PFSK-1 (cell line): ENCODE results near the gene LYZL4.

Experiments used
- FOXP2 ChIP-seq: optimal IDR thresholded peaks from 2 replicates; pipeline ENCODE3; 2011; ENCODE audit warnings: borderline replicate concordance, control low read depth, inconsistent platforms; ENCODE audit not compliant: insufficient read depth; ENCODE audit errors: extremely low read length, extremely low read depth
- POLR2AphosphoS5 ChIP-seq: IDR thresholded peaks from 2 replicates; pipeline ENCODE4 v1.6.1; 2012; ENCODE audit warnings: low read depth, mild to moderate bottlenecking, control low read depth, low read length, moderate library complexity
- SIN3A ChIP-seq: IDR thresholded peaks from 2 replicates; pipeline ENCODE4 v1.6.1; 2012; ENCODE audit warnings: mild to moderate bottlenecking, low read length, moderate library complexity, borderline replicate concordance; ENCODE audit not compliant: insufficient read depth
- TAF1 ChIP-seq: IDR thresholded peaks from 2 replicates; pipeline ENCODE4 v1.6.1; 2012; ENCODE audit warnings: low read length, control low read depth, borderline replicate concordance; ENCODE audit not compliant: insufficient read depth
- TF ChIP-seq, protein P1 (sequence below), 2 experiments: IDR thresholded peaks; 2 replicates each; pipeline versions ENCODE4 v1.6.1 to v1.8.0; 2011 to 2012; ENCODE audit warnings: low read depth in 2 of 2, low read length in 2 of 2, control low read depth in 1 of 2, inconsistent platforms in 1 of 2, mild to moderate bottlenecking in 1 of 2, moderate library complexity in 1 of 2; ENCODE audit not compliant: insufficient read depth in 1 of 2

LYZL4 gene

DNA sequence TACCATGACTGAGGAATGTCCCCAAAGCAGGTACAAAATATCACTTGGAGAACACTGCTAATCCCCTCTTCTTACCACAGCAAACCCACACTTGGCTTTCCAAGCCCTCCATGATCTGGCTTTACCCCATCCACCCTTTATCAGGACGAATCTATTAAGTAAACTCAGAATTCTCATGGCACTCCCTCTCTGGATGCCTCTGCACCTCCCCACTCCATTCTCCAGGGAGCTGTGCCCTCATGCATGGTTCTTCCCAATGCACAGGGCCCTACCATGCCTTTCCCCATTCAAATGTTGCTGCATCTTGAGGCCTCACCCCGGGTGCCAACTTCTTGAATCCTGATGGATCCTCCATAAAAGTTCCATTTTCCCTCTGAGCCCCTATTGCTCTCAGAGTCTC, 2.3 kb downstream of the LYZL4 start:
- TF ChIP-seq TAF1, result no peak
- TF ChIP-seq FOXP2, result no peak
- no peak for TF ChIP-seq POLR2AphosphoS5
- TF ChIP-seq, protein P1, sequence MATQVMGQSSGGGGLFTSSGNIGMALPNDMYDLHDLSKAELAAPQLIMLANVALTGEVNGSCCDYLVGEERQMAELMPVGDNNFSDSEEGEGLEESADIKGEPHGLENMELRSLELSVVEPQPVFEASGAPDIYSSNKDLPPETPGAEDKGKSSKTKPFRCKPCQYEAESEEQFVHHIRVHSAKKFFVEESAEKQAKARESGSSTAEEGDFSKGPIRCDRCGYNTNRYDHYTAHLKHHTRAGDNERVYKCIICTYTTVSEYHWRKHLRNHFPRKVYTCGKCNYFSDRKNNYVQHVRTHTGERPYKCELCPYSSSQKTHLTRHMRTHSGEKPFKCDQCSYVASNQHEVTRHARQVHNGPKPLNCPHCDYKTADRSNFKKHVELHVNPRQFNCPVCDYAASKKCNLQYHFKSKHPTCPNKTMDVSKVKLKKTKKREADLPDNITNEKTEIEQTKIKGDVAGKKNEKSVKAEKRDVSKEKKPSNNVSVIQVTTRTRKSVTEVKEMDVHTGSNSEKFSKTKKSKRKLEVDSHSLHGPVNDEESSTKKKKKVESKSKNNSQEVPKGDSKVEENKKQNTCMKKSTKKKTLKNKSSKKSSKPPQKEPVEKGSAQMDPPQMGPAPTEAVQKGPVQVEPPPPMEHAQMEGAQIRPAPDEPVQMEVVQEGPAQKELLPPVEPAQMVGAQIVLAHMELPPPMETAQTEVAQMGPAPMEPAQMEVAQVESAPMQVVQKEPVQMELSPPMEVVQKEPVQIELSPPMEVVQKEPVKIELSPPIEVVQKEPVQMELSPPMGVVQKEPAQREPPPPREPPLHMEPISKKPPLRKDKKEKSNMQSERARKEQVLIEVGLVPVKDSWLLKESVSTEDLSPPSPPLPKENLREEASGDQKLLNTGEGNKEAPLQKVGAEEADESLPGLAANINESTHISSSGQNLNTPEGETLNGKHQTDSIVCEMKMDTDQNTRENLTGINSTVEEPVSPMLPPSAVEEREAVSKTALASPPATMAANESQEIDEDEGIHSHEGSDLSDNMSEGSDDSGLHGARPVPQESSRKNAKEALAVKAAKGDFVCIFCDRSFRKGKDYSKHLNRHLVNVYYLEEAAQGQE (IDR thresholded peaks at IDR 0.05; ENCODE audit: insufficient read depth in 1 of 2, low read depth in 2 of 2, low read length in 2 of 2), result no peak
- no peak for TF ChIP-seq SIN3A

DNA sequence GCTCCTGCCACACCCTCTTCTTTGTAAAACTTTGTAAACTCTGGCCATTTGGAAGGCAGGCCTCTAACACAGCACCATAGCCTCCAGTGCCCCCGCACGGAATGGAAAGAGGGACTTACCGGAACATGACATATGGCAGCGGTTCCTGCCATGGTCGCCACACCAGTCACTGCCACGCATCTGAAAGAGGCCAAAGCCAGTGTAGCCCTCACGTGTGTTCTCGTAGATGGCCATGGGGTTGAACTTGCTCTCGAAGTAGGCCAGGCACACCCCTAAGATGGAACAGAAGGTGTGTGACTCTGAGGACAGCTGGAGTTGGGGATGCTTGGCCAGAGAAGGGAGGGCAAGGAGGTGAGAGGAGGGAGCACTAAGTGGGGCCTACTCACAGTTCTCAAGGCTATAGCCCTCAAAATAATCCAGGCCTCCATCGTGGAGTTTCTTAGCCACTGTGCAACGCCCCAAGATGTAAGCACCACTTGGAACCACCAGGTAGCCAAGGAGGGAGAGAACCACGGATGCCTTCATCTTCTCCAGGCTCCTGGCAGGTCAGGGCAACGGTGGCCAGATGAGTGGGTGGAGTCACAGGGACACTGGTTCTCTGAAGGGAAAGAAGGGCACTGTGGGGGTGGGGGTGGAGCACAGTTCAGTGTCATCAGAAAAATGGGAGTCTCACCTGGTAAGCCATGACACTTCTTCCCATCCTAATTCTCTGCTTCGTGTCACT, 3.5 kb downstream of the LYZL4 start:
- TF ChIP-seq SIN3A, result no peak
- no peak for TF ChIP-seq TAF1
- TF ChIP-seq, protein P1 (IDR thresholded peaks at IDR 0.05; ENCODE audit: insufficient read depth in 1 of 2, low read depth in 2 of 2, low read length in 2 of 2), result no peak
- TF ChIP-seq POLR2AphosphoS5, result no peak
- no peak for TF ChIP-seq FOXP2

DNA sequence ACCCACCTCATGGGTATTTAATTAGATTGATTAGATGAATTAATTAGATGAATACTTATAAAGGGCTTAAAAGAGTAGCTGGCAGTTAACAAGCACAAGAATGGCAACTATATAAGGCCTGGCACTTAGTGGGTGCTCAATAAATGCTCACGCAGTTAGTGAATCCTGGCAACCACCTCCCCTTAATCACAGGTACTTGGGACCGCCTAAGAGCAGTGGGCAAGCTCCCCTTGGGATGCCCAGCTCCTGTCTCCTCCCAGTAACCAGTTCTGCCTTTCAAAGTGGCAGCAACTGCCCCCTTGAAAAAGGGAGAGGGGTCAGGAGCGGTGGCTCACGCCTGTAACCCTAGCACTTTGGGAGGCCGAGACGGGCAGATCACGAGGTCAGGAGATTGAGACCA, 4.6 kb downstream of the LYZL4 start:
- TF ChIP-seq FOXP2 (no peak), POLR2AphosphoS5 (no peak), TAF1 (no peak), SIN3A (no peak)
- TF ChIP-seq, protein P1 (IDR thresholded peaks at IDR 0.05; ENCODE audit: insufficient read depth in 1 of 2, low read depth in 2 of 2, low read length in 2 of 2), result no peak

DNA sequence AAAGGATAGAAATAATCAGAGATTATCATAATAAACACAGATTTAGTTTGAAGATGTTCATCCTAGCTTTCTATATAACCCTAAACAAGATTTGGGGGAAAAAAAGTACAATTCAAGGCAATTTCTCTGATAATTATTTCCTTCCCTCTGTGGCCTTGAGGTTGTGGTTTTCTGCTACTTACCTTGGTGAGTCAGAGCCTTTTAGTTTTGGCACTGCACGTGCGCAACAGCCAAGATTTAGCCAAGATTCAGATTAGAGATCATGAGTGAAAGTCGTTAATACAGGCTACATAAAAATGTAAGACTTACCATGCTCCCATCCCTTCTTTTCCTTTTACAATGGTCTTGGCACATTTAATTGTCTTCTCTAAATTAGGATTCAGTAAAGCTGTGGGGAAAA, 6.7 kb downstream of the LYZL4 start:
- TF ChIP-seq, protein P1 (IDR thresholded peaks at IDR 0.05; ENCODE audit: insufficient read depth in 1 of 2, low read depth in 2 of 2, low read length in 2 of 2), result no peak
- no peak for TF ChIP-seq SIN3A

DNA sequence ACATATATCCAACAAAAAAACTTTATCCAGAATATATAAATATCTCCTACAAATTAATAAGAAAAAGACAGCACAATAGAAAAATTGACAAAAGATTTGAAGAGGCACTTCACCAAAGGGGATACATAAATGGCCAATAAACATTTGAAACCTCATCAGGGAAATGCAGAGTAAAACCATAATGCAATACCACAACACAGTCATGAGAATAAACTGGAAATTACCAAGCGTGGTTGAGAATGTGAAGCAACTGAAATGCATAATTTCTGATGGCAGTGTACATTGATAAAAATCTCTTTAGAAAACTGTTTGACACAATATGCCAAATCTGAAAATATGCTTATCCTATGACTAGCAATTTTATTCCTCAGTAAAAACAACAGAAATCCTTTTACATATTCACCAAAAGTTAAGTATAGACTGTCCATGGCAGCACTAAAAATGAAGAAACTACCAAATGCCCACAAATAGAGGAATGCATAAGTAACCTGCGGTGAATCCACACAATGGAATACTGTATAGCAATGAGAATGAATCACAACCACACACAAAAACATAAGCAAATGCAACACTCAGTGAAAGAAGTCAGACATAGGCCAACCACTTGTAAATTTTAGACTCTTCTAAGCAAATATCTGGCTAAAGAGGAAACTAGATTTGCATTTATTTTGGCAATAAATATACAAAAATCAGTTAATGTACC, 7.9 kb downstream of the LYZL4 start:
- TF ChIP-seq TAF1, result no peak
- TF ChIP-seq POLR2AphosphoS5, result no peak
- TF ChIP-seq, protein P1 (IDR thresholded peaks at IDR 0.05; ENCODE audit: insufficient read depth in 1 of 2, low read depth in 2 of 2, low read length in 2 of 2), result no peak
- no peak for TF ChIP-seq FOXP2
- TF ChIP-seq SIN3A, result no peak
